Astrocyte of the cerebellum (primary cell): ENCODE measurements around the gene CEP72.

Experiments used
- DNase-seq: peaks from one replicate; pipeline ENCODE4 v3.0.0-alpha.2; 2011; ENCODE audit warnings: low read depth
- H3K4me3 ChIP-seq: 2 replicates; pipeline ENCODE4 v1.5.1; 2011; ENCODE audit warnings: mild to moderate bottlenecking, low read depth, low read length, moderate library complexity
- CTCF ChIP-seq: IDR thresholded peaks from 2 replicates; pipeline ENCODE4 v1.5.1; 2012; ENCODE audit warnings: low read length, low read depth, moderate library complexity, mild to moderate bottlenecking; ENCODE audit errors: missing control alignments
- in situ Hi-C: cut with HindIII; loops from 2 replicates; pipeline ENCODE4 v1.10.0; 2017; ENCODE audit warnings: low sequenced_read_pairs

Gene CEP72

GRCh38 chr5:654071-654778 lies 42.1 kb downstream of the CEP72 start:
- no peak for DNase-seq
- in situ Hi-C loops: no loop called here
- TF ChIP-seq CTCF: no peak
- no peak overlapping the region for H3K4me3 ChIP-seq

- in situ Hi-C loops: no loop called here
- no peak for DNase-seq
- H3K4me3 ChIP-seq: no peak overlapping the region
- no peak for TF ChIP-seq CTCF
These were observed 43.3 kb downstream of the CEP72 start for GRCh38 chr5:655406-655805.

- DNase-seq: peak; percentile 74
- H3K4me3 ChIP-seq: no peak overlapping the region
- no peak for TF ChIP-seq CTCF
- in situ Hi-C loops: no loop called here
These were observed 45.4 kb downstream of the CEP72 start for GRCh38 chr5:657570-657969.

- in situ Hi-C loops: no loop called here
- no peak for DNase-seq
These were observed 46.0 kb downstream of the CEP72 start for GRCh38 chr5:658103-658502.

GRCh38 chr5:659496-660263 lies 47.5 kb downstream of the CEP72 start:
- in situ Hi-C loops: no loop called here
- DNase-seq: no peak
- TF ChIP-seq CTCF: no peak
- H3K4me3 ChIP-seq: no peak overlapping the region

More at GRCh38 chr5:658103-658502, 46.0 kb downstream of the CEP72 start:
- no peak for TF ChIP-seq CTCF
- no peak overlapping the region for H3K4me3 ChIP-seq

GRCh38 chr5:660491-661030 lies 48.4 kb downstream of the CEP72 start:
- in situ Hi-C loops: no loop called here
- DNase-seq: no peak
- TF ChIP-seq CTCF: no peak
- H3K4me3 ChIP-seq: no peak overlapping the region
